Chondrocyte (in vitro differentiated cells): ENCODE measurements around the gene CCL13. TPM values are rescaled to one million over a fixed set of nuclear protein-coding genes. Genes with fewer than 3 reads are reported as not detected.

ENCODE experiments used
- DNase-seq: peaks from one replicate; pipeline ENCODE4 v3.0.0; 2021; ENCODE audit warnings: mixed read lengths, low spot score
- H3K27ac Mint-ChIP-seq: one replicate; pipeline ENCODE4 v1.8.0; 2021; ENCODE audit warnings: mild to moderate bottlenecking, moderate library complexity, mixed read lengths; ENCODE audit not compliant: unreplicated experiment
- H3K27me3 Mint-ChIP-seq: 2 replicates; pipeline ENCODE4 v1.8.0; 2021; ENCODE audit warnings: low read depth, mixed read lengths
- H3K36me3 Mint-ChIP-seq: 2 replicates; pipeline ENCODE4 v1.8.0; 2021; ENCODE audit warnings: low read depth, mixed read lengths
- H3K4me1 Mint-ChIP-seq: 2 replicates; pipeline ENCODE4 v1.8.0; 2021; ENCODE audit warnings: low read depth, mild to moderate bottlenecking, mixed read lengths
- H3K4me3 Mint-ChIP-seq: one replicate; pipeline ENCODE4 v1.8.0; 2021; ENCODE audit warnings: mild to moderate bottlenecking, moderate library complexity, mixed read lengths; ENCODE audit not compliant: unreplicated experiment
- H3K9me3 Mint-ChIP-seq: 2 replicates; pipeline ENCODE4 v1.8.0; 2021; ENCODE audit warnings: low read depth, mixed read lengths
- CTCF ChIP-seq: fragments of 200-600 bp; sonication (generic); IDR thresholded peaks from 2 replicates; pipeline ENCODE4 v1.5.0; 2021; ENCODE audit warnings: antibody characterized with exemption, mild to moderate bottlenecking, moderate library complexity
- total RNA-seq: library from RNA; stranded (reverse); gene quantifications from 3 replicates; pipeline ENCODE4 v1.2.1, GENCODE V29; 2021

Gene CCL13
- total RNA-seq, 1 donor from 2014 or later = not detected

GRCh38 chr17:34374457-34374856, 18.2 kb downstream of the CCL13 start:
- no peak overlapping the region for H3K27ac Mint-ChIP-seq
- H3K9me3 Mint-ChIP-seq = no peaks in the 10 kb centered on the region
- DNase-seq = no peak
- H3K4me3 Mint-ChIP-seq = no peak overlapping the region
- H3K36me3 Mint-ChIP-seq = no peaks in the 10 kb centered on the region
- H3K4me1 Mint-ChIP-seq = no peaks in the 10 kb centered on the region
- peaks cover 9% of the 10 kb centered on the region for H3K27me3 Mint-ChIP-seq
- TF ChIP-seq CTCF = no peak

- H3K27me3 Mint-ChIP-seq = peaks cover 5% of the 10 kb centered on the region
- H3K36me3 Mint-ChIP-seq = no peaks in the 10 kb centered on the region
- TF ChIP-seq CTCF = no peak
- H3K4me1 Mint-ChIP-seq = no peaks in the 10 kb centered on the region
- DNase-seq = no peak
- no peak overlapping the region for H3K27ac Mint-ChIP-seq
- H3K9me3 Mint-ChIP-seq = no peaks in the 10 kb centered on the region
- no peak overlapping the region for H3K4me3 Mint-ChIP-seq
Observed at GRCh38 chr17:34375426-34375997, 19.2 kb downstream of the CCL13 start.

GRCh38 chr17:34377078-34377823, 21.0 kb downstream of the CCL13 start:
- H3K27me3 Mint-ChIP-seq = peaks cover 7% of the 10 kb centered on the region
- H3K27ac Mint-ChIP-seq = no peak overlapping the region

GRCh38 chr17:34378664-34379101, 22.4 kb downstream of the CCL13 start:
- H3K27me3 Mint-ChIP-seq = peaks cover 7% of the 10 kb centered on the region
- no peak for DNase-seq
- H3K4me3 Mint-ChIP-seq = no peak overlapping the region
- no peak overlapping the region for H3K27ac Mint-ChIP-seq
- H3K36me3 Mint-ChIP-seq = no peaks in the 10 kb centered on the region
- H3K9me3 Mint-ChIP-seq = no peaks in the 10 kb centered on the region
- TF ChIP-seq CTCF = no peak
- no peaks in the 10 kb centered on the region for H3K4me1 Mint-ChIP-seq

More at GRCh38 chr17:34377078-34377823, 21.0 kb downstream of the CCL13 start:
- Mint-ChIP-seq H3K36me3 (no peaks in the 10 kb centered on the region), H3K4me1 (no peaks in the 10 kb centered on the region), H3K9me3 (no peaks in the 10 kb centered on the region), H3K4me3 (no peak overlapping the region)
- no peak for TF ChIP-seq CTCF
- no peak for DNase-seq

GRCh38 chr17:34379868-34380267, 23.6 kb downstream of the CCL13 start:
- no peaks in the 10 kb centered on the region for H3K4me1 Mint-ChIP-seq
- no peak overlapping the region for H3K27ac Mint-ChIP-seq
- no peak overlapping the region for H3K4me3 Mint-ChIP-seq
- no peak for TF ChIP-seq CTCF
- no peak for DNase-seq
- H3K27me3 Mint-ChIP-seq = peaks cover 9% of the 10 kb centered on the region
- H3K9me3 Mint-ChIP-seq = no peaks in the 10 kb centered on the region
- no peaks in the 10 kb centered on the region for H3K36me3 Mint-ChIP-seq
